Effector memory CD8-positive, alpha-beta T cell (primary cell): ENCODE data around the gene HSPG2.
"Not testable (repeated sequence)": the region's sequence is repeated elsewhere in the genome, so short reads cannot be mapped to it uniquely, and the experiment has no call there.

Experiments used
- ATAC-seq: fragments of 150-1000 bp; cut with Tn5 transposase; replicated peaks from 2 replicates; pipeline ENCODE4 v1.10.0; 2021; ENCODE audit warnings: mild to moderate bottlenecking, moderate library complexity
- DNase-seq, 3 experiments: peaks; one replicate each; pipeline ENCODE4 v3.0.0; 2021
- H3K27ac Mint-ChIP-seq, 2 donors: one replicate each; pipeline ENCODE4 v1.8.0; 2022; ENCODE audit warnings: mild to moderate bottlenecking in 2 of 2, mixed read lengths in 2 of 2, moderate library complexity in 2 of 2
- H3K27me3 Mint-ChIP-seq, 2 donors: one replicate each; pipeline ENCODE4 v1.8.0; 2022; ENCODE audit warnings: mixed read lengths in 2 of 2
- H3K36me3 Mint-ChIP-seq: one replicate; pipeline ENCODE4 v1.8.0; 2022; ENCODE audit warnings: mild to moderate bottlenecking, moderate library complexity, mixed read lengths; ENCODE audit not compliant: insufficient read depth
- H3K4me1 Mint-ChIP-seq, 2 donors: one replicate each; pipeline ENCODE4 v1.8.0; 2022; ENCODE audit warnings: low read depth in 2 of 2, mixed read lengths in 2 of 2
- H3K4me3 Mint-ChIP-seq, 2 donors: one replicate each; pipeline ENCODE4 v1.8.0; 2022; ENCODE audit warnings: mild to moderate bottlenecking in 2 of 2, mixed read lengths in 2 of 2, moderate library complexity in 2 of 2
- H3K9me3 Mint-ChIP-seq, 2 donors: one replicate each; pipeline ENCODE4 v1.8.0; 2022; ENCODE audit warnings: mixed read lengths in 2 of 2

Gene HSPG2

DNA sequence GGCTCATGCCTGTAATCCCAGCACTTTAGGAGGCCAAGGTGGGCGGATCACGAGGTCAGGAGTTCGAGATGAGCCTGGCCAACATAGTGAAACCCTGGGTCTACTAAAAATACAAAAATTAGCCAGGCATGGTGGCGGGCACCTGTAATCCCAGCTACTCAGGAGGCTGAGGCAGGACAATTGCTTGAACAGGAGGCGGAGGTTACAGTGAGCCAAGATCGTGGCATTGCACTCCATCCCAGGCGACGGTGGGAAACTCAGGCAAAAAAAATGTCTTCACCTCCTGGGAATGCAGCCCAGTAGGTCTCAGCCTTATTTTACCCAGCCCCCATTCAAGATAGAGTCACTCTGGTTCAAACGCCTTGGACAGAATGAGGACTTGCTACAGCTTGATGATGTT lies 151.3 kb downstream of the HSPG2 start:
- peaks cover 12% of the 10 kb centered on the region in 2 donors for H3K4me1 Mint-ChIP-seq
- H3K27me3 Mint-ChIP-seq, H3K4me3 Mint-ChIP-seq, DNase-seq, H3K9me3 Mint-ChIP-seq, ATAC-seq, H3K27ac Mint-ChIP-seq: not testable (repeated sequence)
- peaks cover 27% of the 10 kb centered on the region for H3K36me3 Mint-ChIP-seq

DNA sequence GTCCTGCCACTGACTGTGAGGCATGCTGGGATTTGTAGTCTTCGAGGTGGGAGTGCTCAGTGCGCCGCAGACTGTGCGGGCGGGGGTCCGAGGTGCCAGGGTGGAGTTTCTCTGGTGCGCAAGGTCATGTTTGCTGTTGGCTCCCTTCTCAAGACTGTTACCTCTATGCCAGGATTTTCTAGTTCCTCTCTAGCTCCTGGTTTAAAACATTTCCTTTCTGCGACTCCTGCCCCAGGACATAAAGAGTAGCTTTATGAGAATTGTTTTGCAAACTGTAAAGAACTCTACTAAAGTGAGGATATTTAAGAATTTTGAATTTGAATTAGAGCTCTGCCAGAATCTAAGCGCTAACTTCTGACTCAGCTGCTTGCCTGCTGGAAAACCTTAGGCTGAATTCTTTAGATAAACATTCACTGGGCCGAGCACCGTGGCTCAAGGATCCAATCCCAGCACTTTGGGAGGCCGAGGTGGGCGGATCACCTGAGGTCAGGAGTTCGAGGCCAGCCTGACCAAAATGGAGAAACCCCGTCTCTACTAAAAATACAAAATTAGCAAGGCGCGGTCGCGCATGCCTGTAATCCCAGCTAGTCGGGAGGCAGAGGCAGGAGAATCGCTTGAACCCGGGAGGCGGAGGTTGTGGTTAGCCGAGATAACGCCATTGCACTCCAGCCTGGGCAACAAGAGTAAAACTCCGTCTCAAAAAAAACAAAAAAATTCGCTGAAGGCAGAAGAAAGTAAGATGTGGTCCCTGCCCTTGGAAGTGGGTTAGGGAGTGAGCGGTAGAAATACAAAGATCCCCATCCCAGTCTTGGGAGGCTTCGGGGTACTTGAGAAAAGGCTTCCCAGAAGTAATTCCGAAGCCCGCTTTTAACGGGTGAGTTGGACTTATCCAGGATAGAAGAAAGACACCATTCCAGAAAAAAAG lies 153.2 kb downstream of the HSPG2 start:
- peak overlapping the region; percentile 99 to 100 for H3K27ac Mint-ChIP-seq
- H3K4me3 Mint-ChIP-seq: peak overlapping the region; percentile 97 to 99
- H3K9me3 Mint-ChIP-seq: no peaks in the 10 kb centered on the region
- no peak for ATAC-seq
- H3K4me1 Mint-ChIP-seq: peaks cover 24 to 25% of the 10 kb centered on the region in 2 donors
- no peak for DNase-seq
- no peaks in the 10 kb centered on the region for H3K27me3 Mint-ChIP-seq
- H3K36me3 Mint-ChIP-seq: peaks cover 27% of the 10 kb centered on the region

DNA sequence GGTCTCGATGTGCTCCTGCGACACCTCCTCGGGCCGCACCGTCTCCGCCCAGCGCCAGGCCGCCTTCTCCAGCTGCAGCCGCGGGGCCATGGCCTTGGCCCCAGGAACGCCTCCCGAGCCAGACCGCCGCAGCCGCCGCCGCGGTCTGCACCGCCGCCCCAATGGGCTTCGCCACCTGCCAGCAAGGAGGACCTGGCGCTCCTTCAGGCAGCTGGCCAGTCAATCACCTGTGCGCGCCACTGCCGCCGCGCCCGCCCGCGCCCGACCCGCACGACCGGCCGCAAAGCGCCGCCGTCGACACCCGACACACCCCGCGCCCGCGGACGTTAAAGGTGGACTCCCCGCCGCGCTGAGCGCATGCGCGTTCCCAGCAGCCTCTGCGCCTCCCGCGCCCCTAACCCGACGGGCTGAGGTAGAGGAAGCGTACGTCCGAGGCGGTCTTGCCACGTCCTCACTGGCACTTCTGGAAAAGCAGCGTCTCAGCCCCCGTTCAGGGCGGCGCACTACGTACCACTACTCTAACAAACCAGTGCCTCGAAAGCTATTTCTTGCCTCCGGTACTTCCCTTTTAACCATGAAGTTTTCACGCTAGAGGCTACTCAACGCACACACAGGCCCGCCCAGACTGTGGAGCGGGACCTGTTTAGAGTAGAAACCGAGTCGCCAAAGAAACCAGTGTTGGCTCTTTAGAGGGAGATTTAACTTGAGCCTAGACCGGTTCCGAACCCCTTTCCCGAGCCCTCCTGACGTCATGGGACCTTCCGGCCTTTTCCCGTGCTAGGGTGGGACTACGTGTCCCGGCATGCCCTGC lies 154.0 kb downstream of the HSPG2 start, which contains the start of gene USP48:
Gene USP48, minus strand, starts transcription at position 282 of the 811 bp plus-strand sequence. Its CDS starts 192 bp downstream, at position 90.
- peak; percentile 85 for ATAC-seq
- Mint-ChIP-seq H3K36me3 (peaks cover 27% of the 10 kb centered on the region), H3K4me1 (peaks cover 26 to 28% of the 10 kb centered on the region in 2 donors), H3K9me3 (no peaks in the 10 kb centered on the region), H3K4me3 (peak within 1 kb of the TSS; percentile 97 to 99), H3K27ac (peak within 1 kb of the TSS; percentile 99 to 100), H3K27me3 (no peaks in the 10 kb centered on the region)
- peak; percentile 94 to 95 (median 95) for DNase-seq

DNA sequence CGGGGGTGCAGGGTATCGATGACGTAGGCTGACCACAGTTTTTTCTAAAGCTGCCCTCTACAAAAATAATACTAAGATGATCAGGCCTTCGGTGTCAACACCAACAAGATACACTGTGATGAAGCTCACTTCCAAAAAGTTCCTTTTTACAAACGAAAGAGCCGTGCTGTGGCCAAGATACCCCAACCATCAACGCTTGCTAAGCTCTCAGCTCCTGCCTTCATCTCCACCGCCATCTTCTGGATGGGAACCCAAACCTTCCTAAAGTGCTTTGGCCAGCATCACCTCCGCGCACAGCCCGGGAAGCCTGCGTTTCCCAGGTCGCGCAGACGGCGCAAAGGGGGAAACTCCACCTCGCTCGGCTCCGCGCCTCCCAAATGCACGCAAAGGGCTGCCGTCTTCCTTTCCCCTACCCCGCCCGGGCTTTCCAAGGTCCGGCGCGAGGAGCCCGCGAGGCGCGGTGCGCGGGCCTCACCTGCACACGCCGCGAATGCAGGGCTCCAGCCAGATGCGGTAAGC lies 154.7 kb downstream of the HSPG2 start:
- peaks cover 27% of the 10 kb centered on the region for H3K36me3 Mint-ChIP-seq
- peak; percentile 36 to 47 (median 39) for DNase-seq
- H3K27ac Mint-ChIP-seq: peak overlapping the region; percentile 99 to 100

DNA sequence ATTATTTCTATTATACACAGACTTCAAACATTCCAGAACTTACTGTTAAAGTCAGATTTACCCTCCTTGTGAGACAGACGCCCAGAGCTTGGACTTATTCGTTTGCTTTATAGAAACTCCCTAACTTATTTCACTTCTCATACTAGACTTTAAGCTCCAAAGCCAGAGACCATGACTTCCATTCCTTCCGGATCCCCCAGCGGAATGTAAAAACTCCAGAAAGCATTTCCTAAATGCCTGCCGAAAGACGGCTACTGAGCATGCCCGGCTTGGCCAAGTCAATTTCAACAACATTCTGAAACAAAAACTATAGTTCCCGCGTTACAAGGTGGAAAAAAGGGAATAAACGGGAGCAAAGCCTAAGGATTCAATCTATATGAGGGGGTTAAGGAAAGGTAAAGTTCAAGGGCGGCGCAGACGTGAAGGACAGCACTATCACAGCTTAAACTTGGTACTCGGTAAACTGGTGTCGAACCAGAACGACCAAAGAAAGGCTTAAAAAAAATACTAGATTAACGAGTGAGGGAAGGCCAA lies 155.2 kb downstream of the HSPG2 start:
- peak overlapping the region; percentile 97 to 99 for H3K4me3 Mint-ChIP-seq
- DNase-seq (no peak), ATAC-seq (peak; percentile 8)
- peaks cover 32 to 38% of the 10 kb centered on the region in 2 donors for H3K4me1 Mint-ChIP-seq
- H3K9me3 Mint-ChIP-seq: no peaks in the 10 kb centered on the region
- no peaks in the 10 kb centered on the region for H3K27me3 Mint-ChIP-seq
- peaks cover 27% of the 10 kb centered on the region for H3K36me3 Mint-ChIP-seq
- H3K27ac Mint-ChIP-seq: peak overlapping the region; percentile 99 to 100

More for the DNA sequence above, 154.7 kb downstream of the HSPG2 start:
- Mint-ChIP-seq H3K9me3 (no peaks in the 10 kb centered on the region), H3K4me1 (peaks cover 29 to 33% of the 10 kb centered on the region in 2 donors), H3K27me3 (no peaks in the 10 kb centered on the region), H3K4me3 (peak overlapping the region; percentile 97 to 99)
- peak; percentile 10 for ATAC-seq

DNA sequence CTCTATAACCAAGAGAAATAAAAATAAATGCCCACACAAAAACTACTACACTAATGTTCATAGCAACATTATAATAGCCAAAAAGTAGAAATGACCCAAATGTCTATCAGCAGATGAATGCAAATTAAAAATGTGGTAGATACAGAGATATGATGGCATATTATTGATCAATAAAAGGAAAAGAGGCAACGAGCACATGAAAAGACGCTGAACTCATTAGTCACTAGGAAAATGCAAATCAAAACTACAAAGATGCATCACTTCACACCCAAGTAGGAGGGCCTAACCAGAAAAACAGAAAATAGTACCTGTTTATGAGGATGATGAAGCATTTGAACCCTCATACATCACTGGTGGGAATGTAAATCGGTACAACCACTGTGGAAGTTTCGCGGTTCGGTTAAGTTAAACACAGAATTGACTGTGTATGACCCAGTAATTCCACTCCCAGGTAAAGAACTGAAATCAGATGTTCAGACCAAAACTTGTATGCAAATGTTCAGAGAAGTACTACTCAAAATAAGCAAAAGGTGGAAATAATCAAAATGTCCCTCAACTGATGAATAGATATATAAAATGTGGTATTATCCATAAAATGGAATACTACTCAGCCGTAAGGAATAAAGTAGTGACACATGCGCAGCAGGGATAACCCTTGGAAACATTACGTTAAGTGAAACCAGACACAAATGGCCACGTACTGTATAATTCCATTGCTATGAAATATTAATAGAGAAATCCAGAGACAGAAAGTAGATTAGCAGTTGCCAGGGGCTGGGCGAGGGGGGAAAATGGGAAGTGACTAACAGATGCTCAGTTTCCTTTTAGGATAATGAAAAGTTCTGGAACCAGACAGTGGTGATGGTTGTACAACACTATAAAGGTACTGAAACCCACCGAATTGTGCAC lies 157.2 kb downstream of the HSPG2 start:
- Mint-ChIP-seq H3K36me3 (peaks cover 31% of the 10 kb centered on the region), H3K4me3 (peak overlapping the region; percentile 64 to 75), H3K27ac (peak overlapping the region; percentile 46 to 80), H3K4me1 (peaks cover 38 to 46% of the 10 kb centered on the region in 2 donors), H3K9me3 (no peaks in the 10 kb centered on the region), H3K27me3 (no peaks in the 10 kb centered on the region)
- ATAC-seq: no peak
- no peak for DNase-seq

DNA sequence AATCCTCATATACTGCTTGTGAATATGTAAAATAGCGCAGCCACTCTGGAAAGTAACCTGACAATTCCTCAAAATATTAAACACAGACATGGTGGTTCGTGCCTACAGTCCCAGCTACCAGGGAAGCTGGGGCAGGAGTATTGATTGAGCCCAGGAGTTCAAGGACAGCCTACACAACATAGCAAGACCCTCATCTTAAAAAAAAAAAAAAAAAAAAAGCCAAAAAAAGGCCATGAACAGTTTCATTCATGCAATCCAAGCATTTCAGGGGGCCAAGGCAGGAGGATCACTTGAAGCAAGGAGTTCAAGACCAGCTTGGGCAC lies 158.7 kb downstream of the HSPG2 start:
- Mint-ChIP-seq H3K4me3 (no peak overlapping the region), H3K4me1 (peaks cover 39 to 46% of the 10 kb centered on the region in 2 donors)

DNA sequence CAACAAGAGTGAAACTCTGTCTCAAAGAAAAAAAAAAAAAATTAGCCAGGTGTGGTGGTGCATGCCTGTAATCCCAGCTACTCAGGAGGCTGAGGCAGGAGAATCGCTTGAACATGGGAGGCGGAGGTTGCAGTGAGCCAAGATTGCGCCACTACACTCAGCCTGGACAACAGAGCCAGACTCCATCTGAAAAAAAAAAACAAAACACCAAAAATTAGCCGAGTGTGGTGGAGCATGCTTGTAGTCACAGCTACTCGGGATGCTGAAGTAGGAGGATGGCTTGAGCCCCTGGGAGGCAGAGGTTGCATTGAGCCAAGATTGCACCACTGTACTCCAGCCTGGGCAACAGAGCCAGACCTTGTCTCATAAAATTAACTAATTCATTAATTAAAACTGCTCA lies 160.2 kb downstream of the HSPG2 start:
- not testable (repeated sequence) for H3K4me3 Mint-ChIP-seq, H3K9me3 Mint-ChIP-seq, DNase-seq, ATAC-seq, H3K27me3 Mint-ChIP-seq
- H3K4me1 Mint-ChIP-seq: peaks cover 40 to 47% of the 10 kb centered on the region in 2 donors
- peaks cover 17% of the 10 kb centered on the region for H3K36me3 Mint-ChIP-seq
- H3K27ac Mint-ChIP-seq: peak overlapping the region; percentile 23 to 82

More for the DNA sequence above, 158.7 kb downstream of the HSPG2 start:
- Mint-ChIP-seq H3K27ac (no peak overlapping the region), H3K36me3 (peaks cover 29% of the 10 kb centered on the region), H3K9me3 (no peaks in the 10 kb centered on the region), H3K27me3 (no peaks in the 10 kb centered on the region)
- ATAC-seq (no peak), DNase-seq (no peak)

DNA sequence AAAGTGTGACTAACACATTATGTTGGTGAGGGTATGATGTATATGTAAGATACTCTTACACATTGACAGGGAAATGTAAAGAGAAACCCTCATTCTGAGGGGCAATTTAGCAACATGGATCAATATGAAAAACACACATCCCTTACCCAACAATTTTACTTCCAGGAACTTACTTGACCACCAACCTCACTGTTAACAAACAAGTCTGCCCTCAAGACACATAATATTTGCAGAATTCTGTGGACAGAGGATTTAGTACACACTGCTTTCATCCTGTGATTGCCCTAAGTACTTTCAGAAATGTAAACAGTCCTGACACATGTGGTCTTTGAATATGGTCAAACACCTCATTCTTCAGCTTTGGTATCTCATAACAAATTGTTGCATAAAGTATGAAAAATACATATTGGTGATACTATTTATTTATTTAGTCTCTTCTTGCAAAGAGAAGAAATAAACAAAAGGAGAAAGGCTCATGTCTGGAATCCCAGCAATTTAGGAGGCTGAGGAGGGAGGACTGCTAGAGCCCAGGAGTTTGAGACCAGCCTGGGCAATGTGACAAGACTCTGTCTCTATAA lies 161.0 kb downstream of the HSPG2 start:
- peaks cover 34 to 44% of the 10 kb centered on the region in 2 donors for H3K4me1 Mint-ChIP-seq
- ATAC-seq (no peak), DNase-seq (no peak)
- peaks cover 10% of the 10 kb centered on the region for H3K36me3 Mint-ChIP-seq
- H3K9me3 Mint-ChIP-seq: no peaks in the 10 kb centered on the region
- peak overlapping the region; percentile 23 to 82 for H3K27ac Mint-ChIP-seq
- H3K27me3 Mint-ChIP-seq: no peaks in the 10 kb centered on the region
- H3K4me3 Mint-ChIP-seq: no peak overlapping the region

DNA sequence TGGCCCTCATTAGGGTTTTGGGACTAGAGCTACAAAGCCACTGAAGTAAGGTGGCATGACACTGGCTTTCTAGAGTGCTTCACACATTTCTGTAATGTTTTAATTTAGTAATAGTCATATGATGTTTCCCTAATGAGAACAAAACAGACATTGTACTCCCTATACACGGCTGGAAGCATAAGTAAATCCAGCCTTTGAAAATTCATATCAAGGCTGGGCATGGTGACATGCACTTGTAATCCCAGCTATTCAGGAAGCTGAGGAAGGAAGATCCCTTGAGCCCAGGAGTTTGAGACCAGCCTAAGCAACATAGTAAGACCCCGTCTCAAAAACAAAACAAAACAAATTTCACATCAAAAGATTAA lies 161.6 kb downstream of the HSPG2 start:
- ATAC-seq (no peak), DNase-seq (no peak)
- Mint-ChIP-seq H3K9me3 (no peaks in the 10 kb centered on the region), H3K27me3 (no peaks in the 10 kb centered on the region), H3K36me3 (peaks cover 10% of the 10 kb centered on the region), H3K27ac (peak overlapping the region; percentile 23 to 82), H3K4me3 (no peak overlapping the region), H3K4me1 (peaks cover 34 to 44% of the 10 kb centered on the region in 2 donors)

DNA sequence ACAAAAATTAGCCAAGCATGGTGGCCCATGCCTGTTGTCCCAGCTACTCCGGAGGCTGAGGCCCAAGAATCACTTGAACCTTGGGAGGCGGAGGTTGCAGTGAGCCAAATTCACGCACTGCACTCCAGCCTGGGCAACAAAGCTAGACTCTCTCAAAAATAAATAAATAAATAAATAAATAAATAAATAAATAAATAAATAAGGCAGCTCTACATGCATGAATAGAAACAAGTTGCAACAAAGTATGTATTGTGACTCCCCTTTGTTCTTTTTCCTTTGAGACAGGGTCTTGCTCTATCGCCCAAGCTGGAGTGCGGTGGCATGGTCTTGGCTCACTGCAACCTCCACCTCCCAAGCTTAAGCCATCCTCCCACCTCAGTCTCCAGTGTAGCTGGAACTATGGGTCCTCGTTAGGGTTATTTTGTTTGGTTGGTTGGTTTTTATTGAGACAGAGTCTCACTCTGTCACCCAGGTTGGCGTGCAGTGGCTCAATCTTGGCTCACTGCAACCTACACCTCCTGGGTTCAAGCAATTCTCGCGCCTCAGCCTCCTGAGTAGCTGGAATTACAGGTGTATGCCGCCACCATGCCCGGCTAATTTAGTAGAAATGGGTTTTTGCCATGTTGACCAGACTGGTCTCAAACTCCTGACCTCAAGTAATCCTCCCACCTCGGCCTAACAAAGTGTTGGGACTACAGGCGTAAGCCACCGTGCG lies 162.1 kb downstream of the HSPG2 start:
- Mint-ChIP-seq H3K4me1 (peaks cover 31 to 43% of the 10 kb centered on the region in 2 donors), H3K27ac (peak overlapping the region; percentile 23 to 82), H3K9me3 (no peaks in the 10 kb centered on the region), H3K27me3 (no peaks in the 10 kb centered on the region), H3K4me3 (no peak overlapping the region), H3K36me3 (peaks cover 10% of the 10 kb centered on the region)
- ATAC-seq (no peak), DNase-seq (no peak)
